CD4-positive, alpha-beta memory T cell (primary cell): ENCODE measurements around the gene ATP6V1G2. TPM values are rescaled to one million over a fixed set of nuclear protein-coding genes. Genes with fewer than 3 reads are reported as not detected.

Experiments used
- CTCF ChIA-PET: fragments of 350-600 bp; sonication (Branson Sonifier 250); formaldehyde crosslinking; loops from one replicate; lab custom pipeline; 2021; ENCODE audit warnings: inconsistent platforms; ENCODE audit not compliant: partially characterized antibody; lab: Charles Lee
- POLR2A ChIA-PET: fragments of 350-600 bp; sonication (Branson Sonifier 250); formaldehyde crosslinking; loops from one replicate; lab custom pipeline; 2021; ENCODE audit not compliant: partially characterized antibody; lab: Charles Lee
- DNase-seq, 5 donors: peaks; one replicate each; pipeline versions ENCODE4 v3.0.0 to v3.0.0-alpha.2; 2020 to 2022; ENCODE audit warnings: mixed read lengths in 1 of 5
- H3K27ac ChIP-seq: one replicate; pipeline ENCODE4 v1.7.0; 2013; ENCODE audit warnings: low read depth, low read length
- H3K27me3 ChIP-seq: 2 replicates; pipeline ENCODE4 v1.7.0; 2013; ENCODE audit warnings: mild to moderate bottlenecking, low read length, moderate library complexity; ENCODE audit not compliant: insufficient read depth
- H3K36me3 ChIP-seq: 2 replicates; pipeline ENCODE4 v1.7.0; 2013; ENCODE audit warnings: mild to moderate bottlenecking, low read length, moderate library complexity; ENCODE audit not compliant: insufficient read depth
- H3K4me1 ChIP-seq: 2 replicates; pipeline ENCODE4 v1.7.0; 2013; ENCODE audit warnings: mild to moderate bottlenecking, low read length, moderate library complexity; ENCODE audit not compliant: insufficient read depth
- H3K4me3 ChIP-seq, 2 donors: one replicate each; pipeline ENCODE4 v1.7.0; 2013; ENCODE audit warnings: low read length in 2 of 2, mild to moderate bottlenecking in 1 of 2
- H3K9me3 ChIP-seq, 2 donors: one replicate each; pipeline ENCODE4 v1.7.0; 2013; ENCODE audit warnings: low read length in 2 of 2, control low read depth in 1 of 2; ENCODE audit not compliant: control insufficient read depth in 1 of 2
- H3K27ac Mint-ChIP-seq, 7 donors: one replicate each; pipeline ENCODE4 v1.8.0; 2020 to 2021; ENCODE audit warnings: mixed read lengths in 7 of 7, mild to moderate bottlenecking in 6 of 7, inconsistent platforms in 3 of 7, moderate library complexity in 3 of 7
- H3K27me3 Mint-ChIP-seq, 2 donors: one replicate each; pipeline ENCODE4 v1.8.0; 2020 to 2021; ENCODE audit warnings: mixed read lengths in 2 of 2
- H3K36me3 Mint-ChIP-seq, 2 donors: one replicate each; pipeline ENCODE4 v1.8.0; 2020 to 2021; ENCODE audit warnings: mixed read lengths in 2 of 2, inconsistent platforms in 1 of 2, mild to moderate bottlenecking in 1 of 2
- H3K4me1 Mint-ChIP-seq, 4 donors: one replicate each; pipeline ENCODE4 v1.8.0; 2020 to 2021; ENCODE audit warnings: mixed read lengths in 4 of 4, mild to moderate bottlenecking in 1 of 4
- H3K4me3 Mint-ChIP-seq, 8 donors: one replicate each; pipeline ENCODE4 v1.8.0; 2020 to 2021; ENCODE audit warnings: mixed read lengths in 8 of 8, mild to moderate bottlenecking in 7 of 8, moderate library complexity in 6 of 8, inconsistent platforms in 3 of 8
- H3K9me3 Mint-ChIP-seq, 8 donors: one replicate each; pipeline ENCODE4 v1.8.0; 2020 to 2021; ENCODE audit warnings: mixed read lengths in 8 of 8, mild to moderate bottlenecking in 5 of 8, inconsistent platforms in 3 of 8, moderate library complexity in 1 of 8
- intact Hi-C: fragments of 100-400 bp; cut with micrococcal nuclease; formaldehyde crosslinking; loops from one replicate; pipeline ENCODE4 v1.15.1; 2023
- polyA plus RNA-seq, 2 donors: library from polyadenylated mRNA; unstranded; fragments of 300-500 nt; fragmentation: Illumina TruSeq; gene quantifications; one replicate each; pipeline ENCODE4 v1.2.3, GENCODE V29; 2021
- total RNA-seq, 2 experiments: library from RNA; stranded (reverse); gene quantifications; one replicate each; pipeline ENCODE4 v1.2.3, GENCODE V29; 2021

The ATP6V1G2 gene
- total and polyA plus RNA-seq, 4 experiments from 2014 or later = 0.84 to 7.2 (median 3.5) TPM

DNA sequence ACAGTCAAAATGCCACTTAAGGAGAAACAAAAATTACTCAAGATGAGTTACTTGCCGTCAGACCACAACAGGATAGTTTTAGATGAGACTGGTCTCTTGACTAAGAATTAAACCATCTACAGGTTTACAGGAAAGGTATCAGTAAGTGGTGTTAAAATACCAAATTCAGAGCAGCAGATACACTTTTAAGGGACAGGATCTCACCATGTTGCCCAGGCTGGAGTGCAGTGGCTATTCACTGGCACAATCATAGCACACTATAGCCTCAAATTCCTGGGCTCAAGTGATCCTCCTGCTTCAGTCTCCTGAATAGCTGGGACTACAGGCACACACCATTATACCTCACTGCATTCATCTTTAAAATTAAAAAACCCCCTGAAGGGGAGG lies 13.0 kb downstream of the ATP6V1G2 start:
- intact Hi-C loops = no loop called here
- Histone ChIP-seq H3K9me3 (no peaks in the 10 kb centered on the region), H3K27me3 (no peaks in the 10 kb centered on the region), H3K27ac (no peak overlapping the region), H3K4me1 (peaks cover 7% of the 10 kb centered on the region), H3K36me3 (peaks cover 76% of the 10 kb centered on the region), H3K4me3 (no peak overlapping the region)
- peaks cover 15 to 41% (median 21%) of the 10 kb centered on the region in 4 donors for H3K4me1 Mint-ChIP-seq
- CTCF ChIA-PET = no interaction called here
- no peak overlapping the region for H3K4me3 Mint-ChIP-seq
- DNase-seq = no peak
- POLR2A ChIA-PET = interaction anchor here (1.6 kb wide), 1 partner anchor 43 kb away, joined by 3 read pairs; no protein-coding TSS in a partner anchor
- peak overlapping the region in 4 of 7 donors; percentile 17 to 68 (median 62) for H3K27ac Mint-ChIP-seq
- H3K9me3 Mint-ChIP-seq = no peaks in the 10 kb centered on the region
- peaks cover 66 to 77% of the 10 kb centered on the region in 2 donors for H3K36me3 Mint-ChIP-seq
- no peaks in the 10 kb centered on the region for H3K27me3 Mint-ChIP-seq

DNA sequence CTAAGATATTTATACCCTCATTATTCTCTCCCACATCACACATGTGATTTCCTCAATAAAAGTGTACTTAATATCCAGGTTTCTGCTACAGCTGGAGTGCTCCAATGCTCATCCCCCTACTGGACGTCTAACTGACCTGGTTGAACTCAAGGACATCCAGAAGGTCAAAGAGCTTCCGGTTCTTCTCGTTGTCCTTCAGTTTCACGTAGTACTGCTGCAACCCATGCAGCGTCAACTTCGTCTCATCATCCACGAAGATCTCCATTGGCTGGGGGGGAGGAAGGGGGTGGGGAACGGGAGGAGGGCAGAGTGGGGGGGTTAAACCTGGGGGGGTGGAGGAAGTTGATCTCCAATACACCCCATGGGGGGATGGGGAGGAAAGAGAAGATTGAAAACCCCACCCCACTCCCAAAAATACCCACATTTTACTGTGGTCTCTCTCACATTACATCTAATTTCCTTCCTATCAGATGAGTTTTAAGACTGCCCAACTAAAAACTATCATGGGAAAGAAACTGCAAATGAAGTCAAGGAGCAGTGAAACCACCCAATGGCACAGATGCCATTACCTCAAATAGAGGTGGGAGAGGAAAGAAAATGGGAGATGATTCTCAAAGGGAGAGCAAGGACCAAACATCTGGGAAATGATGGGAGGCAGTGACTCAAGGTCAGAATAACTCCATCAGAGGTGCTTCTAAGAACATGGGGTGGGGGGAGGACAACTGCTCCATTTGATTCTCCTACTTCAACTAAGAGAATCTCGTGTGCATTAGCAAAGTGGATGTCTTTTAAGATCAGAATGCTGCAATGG lies 13.6 kb downstream of the ATP6V1G2 start:
- CTCF ChIA-PET = no interaction called here
- no peaks in the 10 kb centered on the region for H3K27me3 ChIP-seq
- intact Hi-C loops = no loop called here

DNA sequence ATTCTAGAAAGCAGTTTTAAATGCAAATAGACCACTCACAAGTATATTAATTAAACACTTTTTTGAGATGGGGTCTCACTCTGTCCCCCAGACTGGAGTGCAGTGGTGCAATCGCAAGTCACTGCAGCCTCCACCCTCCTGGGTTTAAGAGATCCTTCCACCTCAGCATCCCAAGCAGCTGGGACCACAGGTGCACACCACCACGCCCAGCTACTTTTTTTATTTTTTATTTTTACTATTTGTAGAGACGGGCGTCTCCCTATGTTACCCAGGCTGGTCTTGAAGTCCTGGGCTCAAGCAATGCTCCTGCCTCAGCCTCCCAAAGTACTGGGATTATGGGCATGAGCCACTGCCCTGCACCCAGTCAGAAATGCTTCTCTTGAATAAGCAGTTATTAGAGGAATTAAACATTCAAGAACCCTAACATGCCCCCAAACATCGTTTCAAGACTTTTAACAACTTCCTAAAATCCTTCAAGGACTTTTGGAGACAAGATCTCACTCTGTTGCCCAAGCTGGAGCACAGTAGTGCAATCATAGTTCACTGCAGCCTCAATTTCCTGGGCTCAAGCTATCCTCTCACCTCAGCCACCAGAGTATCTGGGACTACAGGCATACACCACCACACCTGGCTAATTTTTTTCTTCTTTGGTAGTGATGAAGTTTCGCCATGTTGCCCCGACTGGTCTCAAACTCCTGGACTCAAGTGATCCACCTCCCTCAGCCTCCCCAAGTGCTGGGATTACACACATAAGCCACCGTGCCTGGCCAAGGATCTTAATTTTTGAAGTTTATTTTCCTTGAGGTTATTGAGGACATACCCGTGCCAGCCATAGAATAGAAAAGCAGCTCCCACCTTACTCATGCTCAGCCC lies 14.4 kb downstream of the ATP6V1G2 start:
- DNase-seq = no peak
- H3K27ac ChIP-seq = no peak overlapping the region
- intact Hi-C loops = no loop called here
- H3K36me3 ChIP-seq = peaks cover 71% of the 10 kb centered on the region
- no peaks in the 10 kb centered on the region for H3K9me3 Mint-ChIP-seq
- CTCF ChIA-PET = interaction anchor here (1.6 kb wide), 1 partner anchor 66 kb away, joined by 5 read pairs; no protein-coding TSS in a partner anchor
- H3K27me3 Mint-ChIP-seq = no peaks in the 10 kb centered on the region
- peaks cover 3% of the 10 kb centered on the region for H3K4me1 ChIP-seq
- POLR2A ChIA-PET = interaction anchor here (2.1 kb wide), 1 partner anchor 9 kb away, joined by 12 read pairs; the partner anchor contains the start of gene DDX39B
- H3K27me3 ChIP-seq = no peaks in the 10 kb centered on the region
- H3K9me3 ChIP-seq = no peaks in the 10 kb centered on the region
- peak overlapping the region in 3 of 7 donors; percentile 33 to 57 (median 52) for H3K27ac Mint-ChIP-seq
- H3K36me3 Mint-ChIP-seq = peaks cover 59 to 71% of the 10 kb centered on the region in 2 donors
- no peak overlapping the region for H3K4me3 ChIP-seq
- no peak overlapping the region for H3K4me3 Mint-ChIP-seq
- peaks cover 10 to 31% (median 15%) of the 10 kb centered on the region in 4 donors for H3K4me1 Mint-ChIP-seq

More for the DNA sequence above, 13.6 kb downstream of the ATP6V1G2 start:
- H3K9me3 Mint-ChIP-seq = no peaks in the 10 kb centered on the region
- Histone ChIP-seq H3K9me3 (no peaks in the 10 kb centered on the region), H3K4me1 (peaks cover 3% of the 10 kb centered on the region), H3K27ac (no peak overlapping the region), H3K4me3 (no peak overlapping the region), H3K36me3 (peaks cover 71% of the 10 kb centered on the region)
- H3K4me3 Mint-ChIP-seq = no peak overlapping the region
- DNase-seq = no peak
- H3K4me1 Mint-ChIP-seq = peaks cover 12 to 37% (median 19%) of the 10 kb centered on the region in 4 donors
- H3K27ac Mint-ChIP-seq = peak overlapping the region in 5 of 7 donors; percentile 22 to 75 (median 57)
- POLR2A ChIA-PET = interaction anchor here (1.6 to 2.1 kb wide), 2 partner anchors 9 to 44 kb away, joined by 3 to 12 read pairs; partner anchors contain the start of gene DDX39B
- H3K36me3 Mint-ChIP-seq = peaks cover 63 to 76% of the 10 kb centered on the region in 2 donors
- no peaks in the 10 kb centered on the region for H3K27me3 Mint-ChIP-seq

DNA sequence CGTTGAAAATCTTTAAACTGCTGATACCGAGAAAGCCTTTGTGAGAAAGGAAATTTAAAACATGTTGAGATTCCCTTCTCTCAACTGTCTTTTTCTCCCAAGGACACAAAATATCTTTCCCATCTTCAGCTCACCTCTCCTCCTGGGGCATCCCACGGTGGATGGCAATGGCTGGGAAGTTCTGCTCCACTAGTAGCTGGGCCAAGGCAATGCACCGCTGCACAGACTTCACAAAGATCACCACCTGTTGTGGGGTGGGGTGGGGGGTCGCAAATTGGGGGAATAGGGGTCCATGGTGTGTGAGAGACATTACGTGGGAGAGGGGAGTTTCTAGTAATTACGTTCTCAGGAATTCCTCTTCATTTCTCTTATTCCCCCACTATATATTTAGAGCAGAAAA lies 15.2 kb downstream of the ATP6V1G2 start:
- Mint-ChIP-seq H3K36me3 (peaks cover 53 to 65% of the 10 kb centered on the region in 2 donors), H3K27ac (peak overlapping the region in 1 of 7 donors; percentile 25), H3K4me3 (no peak overlapping the region), H3K4me1 (peaks cover 10 to 26% (median 12%) of the 10 kb centered on the region in 4 donors), H3K27me3 (no peaks in the 10 kb centered on the region), H3K9me3 (no peaks in the 10 kb centered on the region)
- Histone ChIP-seq H3K4me1 (peaks cover 3% of the 10 kb centered on the region), H3K27ac (no peak overlapping the region), H3K27me3 (no peaks in the 10 kb centered on the region), H3K9me3 (no peaks in the 10 kb centered on the region), H3K4me3 (no peak overlapping the region), H3K36me3 (peaks cover 64% of the 10 kb centered on the region)
- intact Hi-C loops = no loop called here
- POLR2A ChIA-PET = interaction anchor here (2.1 kb wide), 1 partner anchor 10 kb away, joined by 12 read pairs; the partner anchor contains the start of gene DDX39B
- CTCF ChIA-PET = interaction anchor here (1.6 kb wide), 1 partner anchor 67 kb away, joined by 5 read pairs; no protein-coding TSS in a partner anchor
- no peak for DNase-seq

DNA sequence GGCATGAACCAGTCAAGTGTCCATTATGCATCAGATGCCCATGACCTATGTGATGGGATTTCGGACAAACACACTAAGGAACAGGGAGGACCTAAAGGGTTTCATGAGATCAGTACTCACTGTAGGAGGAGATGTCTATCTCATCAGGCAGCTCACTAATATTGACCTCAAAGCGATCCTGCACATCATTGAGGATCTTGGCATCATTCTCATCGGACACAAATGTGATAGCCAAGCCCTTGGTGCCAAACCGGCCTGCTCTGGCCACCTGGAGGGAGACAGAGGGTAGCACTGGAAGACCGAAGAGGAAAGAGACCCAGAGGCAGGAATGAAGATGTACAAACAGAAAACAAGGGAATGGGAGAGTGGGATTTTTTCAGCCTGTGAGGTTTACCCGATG lies 15.7 kb downstream of the ATP6V1G2 start:
- ChIA-PET POLR2A (no interaction called here), CTCF (interaction anchor here (1.6 kb wide), 1 partner anchor 67 kb away, joined by 5 read pairs; no protein-coding TSS in a partner anchor)
- Mint-ChIP-seq H3K27ac (peak overlapping the region in 2 of 7 donors; percentile 13 to 19), H3K9me3 (no peaks in the 10 kb centered on the region), H3K4me3 (no peak overlapping the region), H3K4me1 (peaks cover 5 to 23% (median 7%) of the 10 kb centered on the region in 4 donors), H3K27me3 (no peaks in the 10 kb centered on the region), H3K36me3 (peaks cover 48 to 60% of the 10 kb centered on the region in 2 donors)
- intact Hi-C loops = no loop called here
- no peak overlapping the region for H3K27ac ChIP-seq
- no peak overlapping the region for H3K4me3 ChIP-seq
- no peak for DNase-seq
- H3K9me3 ChIP-seq = no peaks in the 10 kb centered on the region
- peaks cover 3% of the 10 kb centered on the region for H3K4me1 ChIP-seq
- no peaks in the 10 kb centered on the region for H3K27me3 ChIP-seq
- H3K36me3 ChIP-seq = peaks cover 59% of the 10 kb centered on the region

DNA sequence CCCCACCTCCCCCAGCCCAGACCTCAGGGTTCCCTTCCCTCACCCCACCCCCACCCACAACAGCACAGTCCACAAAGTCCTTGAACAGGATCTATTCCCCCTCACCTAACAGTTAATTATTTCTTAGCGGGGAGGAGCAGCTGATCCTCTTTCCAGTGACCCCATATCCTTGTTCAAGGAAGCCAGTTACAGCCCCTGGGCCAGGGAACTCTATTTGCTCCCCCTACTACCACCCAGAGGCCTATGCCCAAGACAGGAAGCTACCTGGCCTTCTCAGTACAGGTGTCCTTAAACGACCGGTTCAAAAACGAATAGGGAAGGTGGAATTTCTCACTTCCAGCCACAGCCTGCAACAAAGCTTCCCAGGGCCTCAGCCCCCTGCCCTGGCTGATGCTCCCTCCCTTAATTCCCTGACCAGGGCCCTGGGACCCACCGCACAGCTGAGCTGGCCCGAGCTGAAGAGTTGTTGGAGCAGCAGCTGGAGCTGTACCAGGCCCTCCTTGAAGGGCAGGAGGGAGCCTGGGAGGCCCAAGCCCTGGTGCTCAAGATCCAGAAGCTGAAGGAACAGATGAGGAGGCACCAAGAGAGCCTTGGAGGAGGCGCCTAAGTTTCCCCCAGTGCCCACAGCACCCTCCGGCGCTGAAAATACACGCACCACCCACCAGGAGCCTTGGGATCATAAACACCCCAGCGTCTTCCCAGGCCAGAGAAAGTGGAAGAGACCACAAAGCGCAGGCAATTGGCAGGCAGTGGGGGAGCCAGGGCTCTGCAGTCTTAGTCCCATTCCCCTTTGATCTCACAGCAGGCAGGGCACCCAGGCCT lies 16.9 kb downstream of the ATP6V1G2 start:
- H3K4me1 Mint-ChIP-seq = peaks cover 4 to 16% (median 6%) of the 10 kb centered on the region in 4 donors
- H3K36me3 Mint-ChIP-seq = peaks cover 37 to 48% of the 10 kb centered on the region in 2 donors
- H3K4me3 Mint-ChIP-seq = no peak overlapping the region

More for the DNA sequence above, 16.9 kb downstream of the ATP6V1G2 start:
- Mint-ChIP-seq H3K9me3 (no peaks in the 10 kb centered on the region), H3K27me3 (no peaks in the 10 kb centered on the region), H3K27ac (no peak overlapping the region)
- ChIA-PET POLR2A (interaction anchor here (0.8 to 5.6 kb wide), 5 partner anchors 11 to 37 kb away, joined by 3 to 38 read pairs (median 4); partner anchors contain the start of genes DDX39B and MICB), CTCF (interaction anchor here (1.2 to 1.6 kb wide), 2 partner anchors 12 to 69 kb away, joined by 3 to 4 read pairs; no protein-coding TSS in a partner anchor)
- Histone ChIP-seq H3K27me3 (no peaks in the 10 kb centered on the region), H3K27ac (no peak overlapping the region), H3K4me3 (no peak overlapping the region), H3K36me3 (peaks cover 48% of the 10 kb centered on the region), H3K4me1 (peaks cover 3% of the 10 kb centered on the region), H3K9me3 (no peaks in the 10 kb centered on the region)
- intact Hi-C loops = no loop called here
- no peak for DNase-seq
